Colonic mucosa (tissue), 4 donors: ENCODE results near the gene XYLB. TPM values are rescaled to one million over a fixed set of nuclear protein-coding genes. Genes with fewer than 3 reads are reported as not detected.

Experiments used
- DNase-seq: peaks from one replicate; pipeline ENCODE4 v3.0.0-alpha.2; 2020
- H3K27ac ChIP-seq: fragments of 200-600 bp; one replicate; pipeline ENCODE4 v1.8.0; 2021
- H3K27me3 ChIP-seq: fragments of 200-600 bp; one replicate; pipeline ENCODE4 v1.8.0; 2021
- H3K36me3 ChIP-seq: fragments of 200-600 bp; one replicate; pipeline ENCODE4 v1.8.0; 2021
- H3K4me1 ChIP-seq: fragments of 200-600 bp; one replicate; pipeline ENCODE4 v1.8.0; 2021; ENCODE audit warnings: mild to moderate bottlenecking
- H3K4me3 ChIP-seq: fragments of 200-600 bp; one replicate; pipeline ENCODE4 v1.8.0; 2021
- H3K9ac ChIP-seq, 2 donors: one replicate each; pipeline ENCODE4 v1.7.0; 2013; ENCODE audit warnings: control low read depth in 2 of 2, low read depth in 2 of 2, low read length in 2 of 2
- H3K9me3 ChIP-seq: fragments of 200-600 bp; one replicate; pipeline ENCODE4 v1.8.0; 2021
- CTCF ChIP-seq: fragments of 200-600 bp; IDR thresholded peaks from one replicate; pipeline ENCODE4 v1.8.0; 2022; ENCODE audit warnings: antibody characterized with exemption, mild to moderate bottlenecking
- intact Hi-C: fragments of 100-400 bp; cut with DNase I; formaldehyde crosslinking; loops from one replicate; pipeline ENCODE4 v1.14.1; 2022
- total RNA-seq, 2 donors: library from RNA; stranded (reverse); fragmentation: NEBNext Ultra II Directional in 1 of 2; extraction: Animal tissue kit (Norgen Biotek cat#: 25700) in 1 of 2; gene quantifications; one replicate each; pipeline ENCODE4 v1.2.1, GENCODE V29; 2021
- donor health status: healthy.
- donor health status: DM: no; HTN: no; CAD: no.
- donor health status: DM: no; HTN: no; CAD: no.

XYLB gene
- total RNA-seq, 2 donors from 2014 or later: 13.4 to 17.4 TPM

- no peak overlapping the region for H3K4me3 ChIP-seq
- H3K36me3 ChIP-seq: no peaks in the 10 kb centered on the region
- no peak overlapping the region for H3K27ac ChIP-seq
- H3K9me3 ChIP-seq: no peaks in the 10 kb centered on the region
- no peaks in the 10 kb centered on the region for H3K4me1 ChIP-seq
- intact Hi-C loops: no loop called here
- DNase-seq: no peak
- no peak for TF ChIP-seq CTCF
- no peaks in the 10 kb centered on the region for H3K27me3 ChIP-seq
- H3K9ac ChIP-seq: no peak overlapping the region
Measured at GRCh38 chr3:38327335-38328009, 19.1 kb upstream of the XYLB start.

- Histone ChIP-seq H3K36me3 (no peaks in the 10 kb centered on the region), H3K27me3 (no peaks in the 10 kb centered on the region), H3K27ac (no peak overlapping the region), H3K4me1 (no peaks in the 10 kb centered on the region), H3K9ac (no peak overlapping the region), H3K4me3 (no peak overlapping the region), H3K9me3 (no peaks in the 10 kb centered on the region)
- no peak for DNase-seq
- intact Hi-C loops: no loop called here
- no peak for TF ChIP-seq CTCF
Measured at GRCh38 chr3:38331257-38332022, 15.1 kb upstream of the XYLB start.

GRCh38 chr3:38332201-38332600 is 14.4 kb upstream of the XYLB start:
- H3K4me1 ChIP-seq: no peaks in the 10 kb centered on the region
- DNase-seq: no peak
- H3K27me3 ChIP-seq: no peaks in the 10 kb centered on the region
- TF ChIP-seq CTCF: no peak
- H3K36me3 ChIP-seq: no peaks in the 10 kb centered on the region
- intact Hi-C loops: no loop called here
- H3K27ac ChIP-seq: no peak overlapping the region
- no peak overlapping the region for H3K4me3 ChIP-seq
- no peaks in the 10 kb centered on the region for H3K9me3 ChIP-seq
- H3K9ac ChIP-seq: no peak overlapping the region

GRCh38 chr3:38334142-38335055 is 12.2 kb upstream of the XYLB start:
- Histone ChIP-seq H3K9me3 (no peaks in the 10 kb centered on the region), H3K4me1 (no peaks in the 10 kb centered on the region), H3K4me3 (no peak overlapping the region), H3K36me3 (no peaks in the 10 kb centered on the region), H3K27ac (no peak overlapping the region), H3K27me3 (no peaks in the 10 kb centered on the region), H3K9ac (no peak overlapping the region)
- DNase-seq: no peak
- no peak for TF ChIP-seq CTCF
- intact Hi-C loops: no loop called here

- intact Hi-C loops: no loop called here
- Histone ChIP-seq H3K9me3 (no peaks in the 10 kb centered on the region), H3K9ac (no peak overlapping the region), H3K4me1 (no peaks in the 10 kb centered on the region), H3K27me3 (no peaks in the 10 kb centered on the region), H3K36me3 (no peaks in the 10 kb centered on the region), H3K4me3 (no peak overlapping the region), H3K27ac (no peak overlapping the region)
- no peak for DNase-seq
- no peak for TF ChIP-seq CTCF
Measured at GRCh38 chr3:38335263-38335662, 11.3 kb upstream of the XYLB start.
